Endothelial cell of umbilical vein (primary cell): ENCODE data around the gene LYPLAL1. TPM values are rescaled to one million over a fixed set of nuclear protein-coding genes. Genes with fewer than 3 reads are reported as not detected.
A peak's percentile ranks its signal among the peaks of the same experiment; 100 is the strongest.

Source experiments
- BruUV-seq: library from RNA; stranded (reverse); fragments of 400-500 nt; replicated peaks from 2 replicates; lab custom pipeline; 2021; lab: Mats Ljungman, UMichigan
- CTCF ChIA-PET: fragments of 300-600, 350-600 bp; sonication (Branson Sonifier 250); formaldehyde crosslinking; loops from one replicate; lab custom pipeline; 2021; ENCODE audit warnings: antibody characterized with exemption, inconsistent platforms; lab: Charles Lee
- POLR2A ChIA-PET: fragments of 300-600, 350-600 bp; sonication (Branson Sonifier 250); formaldehyde crosslinking; loops from one replicate; lab custom pipeline; 2021; ENCODE audit warnings: antibody characterized with exemption, inconsistent platforms; lab: Charles Lee
- DNase-seq: peaks from one replicate; pipeline ENCODE4 v3.0.0-alpha.2; 2011; ENCODE audit warnings: low read depth, low spot score
- FAIRE-seq: peaks from 2 replicates; lab custom pipeline; 2011; peaks lifted over from hg19 to GRCh38; lab: Jason Lieb, UNC
- H2AFZ ChIP-seq: 2 replicates; pipeline ENCODE4 v1.6.0; 2012; ENCODE audit warnings: low read depth, low read length, control low read depth, inconsistent platforms
- H3K27ac ChIP-seq: 2 replicates; pipeline ENCODE4 v1.5.1; 2011; ENCODE audit warnings: low read depth, mild to moderate bottlenecking, control low read depth, low read length, moderate library complexity; ENCODE audit not compliant: insufficient read depth
- H3K27me3 ChIP-seq, 2 experiments: 2 replicates each; pipeline versions ENCODE4 v1.6.0 to v1.6.1; 2011; ENCODE audit warnings: low read length in 2 of 2, mixed read lengths in 1 of 2; ENCODE audit not compliant: control insufficient read depth in 2 of 2, insufficient read depth in 2 of 2
- H3K36me3 ChIP-seq, 2 experiments: 2 replicates in 1 of 2; 3 replicates in 1 of 2; pipeline ENCODE4 v1.5.1; 2011; ENCODE audit warnings: low read length in 2 of 2, mild to moderate bottlenecking in 1 of 2, moderate library complexity in 1 of 2; ENCODE audit not compliant: control insufficient read depth in 2 of 2, insufficient read depth in 2 of 2; ENCODE audit errors: extremely low read depth in 1 of 2
- H3K4me1 ChIP-seq: 3 replicates; pipeline ENCODE4 v1.5.1; 2011; ENCODE audit warnings: mild to moderate bottlenecking, low read length; ENCODE audit not compliant: control insufficient read depth, insufficient read depth; ENCODE audit errors: extremely low read depth
- H3K4me2 ChIP-seq: 2 replicates; pipeline ENCODE4 v1.6.1; 2011; ENCODE audit warnings: low read length, control low read depth, mixed read lengths; ENCODE audit not compliant: insufficient read depth
- H3K4me3 ChIP-seq, 3 experiments: fragments of 200-600 bp in 1 of 3; sonication (generic), shearing (Covaris generic) in 1 of 3; replicated peaks in 1 of 3; 2 replicates each; pipeline ENCODE4 v1.5.1; 2011 to 2016; ENCODE audit warnings: control low read depth in 3 of 3, low read length in 3 of 3, mild to moderate bottlenecking in 2 of 3, inconsistent platforms in 1 of 3, low read depth in 1 of 3, moderate library complexity in 1 of 3; ENCODE audit not compliant: insufficient read depth in 1 of 3
- H3K79me2 ChIP-seq: 2 replicates; pipeline ENCODE4 v1.6.0; 2012; ENCODE audit warnings: low read length, inconsistent platforms; ENCODE audit not compliant: control insufficient read depth, insufficient read depth
- H3K9ac ChIP-seq: replicated peaks from 2 replicates; pipeline ENCODE3; 2011; ENCODE audit warnings: low read length, control low read depth; ENCODE audit not compliant: insufficient read depth; ENCODE audit errors: extremely low read depth
- H3K9me1 ChIP-seq: replicated peaks from 3 replicates; pipeline ENCODE4 v1.6.0; 2011; ENCODE audit warnings: mild to moderate bottlenecking, low read length; ENCODE audit not compliant: control insufficient read depth, insufficient read depth; ENCODE audit errors: extremely low read depth
- H3K9me3 ChIP-seq: replicated peaks from 2 replicates; pipeline ENCODE4 v1.5.1; 2012; ENCODE audit warnings: low read length, inconsistent platforms; ENCODE audit not compliant: control insufficient read depth, insufficient read depth
- H4K20me1 ChIP-seq: replicated peaks from 2 replicates; pipeline ENCODE3; 2011; ENCODE audit warnings: mild to moderate bottlenecking, low read length; ENCODE audit not compliant: control insufficient read depth, insufficient read depth; ENCODE audit errors: extremely low read depth
- EZH2 ChIP-seq: IDR thresholded peaks from 2 replicates; pipeline ENCODE4 v1.6.1; 2012; ENCODE audit warnings: borderline replicate concordance, low read depth, mild to moderate bottlenecking, moderate library complexity, low read length, inconsistent platforms; ENCODE audit not compliant: severe bottlenecking
- FOS ChIP-seq: IDR thresholded peaks from 2 replicates; pipeline ENCODE4 v1.6.1; 2011; ENCODE audit warnings: mild to moderate bottlenecking, low read length, moderate library complexity, borderline replicate concordance; ENCODE audit not compliant: insufficient read depth
- POLR2A ChIP-seq: IDR thresholded peaks from 2 replicates; pipeline ENCODE4 v1.6.1; 2012; ENCODE audit warnings: low read depth, mild to moderate bottlenecking, control low read depth, low read length
- POLR2AphosphoS5 ChIP-seq: IDR thresholded peaks from 2 replicates; pipeline ENCODE4 v1.6.1; 2012; ENCODE audit warnings: low read depth, mild to moderate bottlenecking, control low read depth, low read length, moderate library complexity; ENCODE audit not compliant: insufficient read depth
- dilution Hi-C: fragments of 300-500 bp; cut with MboI; formaldehyde crosslinking; loops from one replicate; pipeline ENCODE4 v1.15.0; 2019; ENCODE audit warnings: low sequenced_read_pairs; ENCODE audit not compliant: extremely low pct_ligation_motif_present
- intact Hi-C: fragments of 100-400 bp; cut with micrococcal nuclease; formaldehyde crosslinking; loops from one replicate; pipeline ENCODE4 v1.10.0; 2022
- polyA plus RNA-seq, 4 experiments: library from polyadenylated mRNA; depleted of rRNA in 3 of 4; stranded (reverse) in 3 of 4; unstranded in 1 of 4; fragments of >200 nt; gene quantifications; 2 replicates each; pipeline versions ENCODE4 v1.2.1 to v1.2.3, GENCODE V29; 2011 to 2012; ENCODE audit warnings: missing spikeins in 1 of 4
- total RNA-seq: library from RNA; stranded (reverse); gene quantifications from 2 replicates; pipeline ENCODE4 v1.2.3, GENCODE V29; 2021
- TF ChIP-seq, protein P1 (sequence below), 2 donors: IDR thresholded peaks; 1 replicate in 1 of 2; 2 replicates in 1 of 2; pipeline ENCODE4 v1.5.1; 2011; ENCODE audit warnings: low read length in 2 of 2, mild to moderate bottlenecking in 2 of 2, moderate library complexity in 2 of 2, control low read depth in 1 of 2, inconsistent platforms in 1 of 2, low read depth in 1 of 2; ENCODE audit not compliant: insufficient read depth in 1 of 2; ENCODE audit errors: extremely low read depth in 1 of 2

The LYPLAL1 gene
- total and polyA plus RNA-seq, 2 donors (not counting 3 experiments of a cell fraction or from before 2014, with no cell fraction given) = 7.4 to 25.4 TPM

DNA sequence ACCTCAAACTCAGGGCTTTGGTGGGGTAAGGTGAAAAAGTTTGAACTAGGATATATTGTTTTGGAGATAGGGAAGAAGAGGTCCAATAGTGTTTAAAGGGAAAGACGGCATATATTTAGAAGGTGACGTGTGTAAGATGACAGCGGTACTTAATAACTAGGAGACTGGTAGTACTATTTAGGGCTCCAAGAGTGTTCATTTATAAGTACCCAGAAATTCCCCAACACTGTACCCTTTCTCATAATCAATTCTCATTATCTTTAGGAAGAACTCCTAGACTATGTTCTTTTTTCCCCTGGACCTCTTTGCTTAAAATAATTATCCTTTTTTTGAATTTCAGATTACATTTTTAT lies 1.5 kb downstream of the LYPLAL1 start:
- Histone ChIP-seq H3K36me3 (no peaks in the 10 kb centered on the region), H3K27me3 (no peaks in the 10 kb centered on the region), H3K79me2 (peaks cover 19% of the 10 kb centered on the region), H3K4me2 (peak overlapping the region; percentile 99), H2AFZ (no peak overlapping the region), H3K4me1 (peaks cover 15% of the 10 kb centered on the region), H3K27ac (peak overlapping the region; percentile 80), H3K9me3 (no peaks in the 10 kb centered on the region), H3K9ac (peak overlapping the region; percentile 92), H3K4me3 (peak overlapping the region in 2 of 3 experiments; percentile 78 to 86), H3K9me1 (no peaks in the 10 kb centered on the region), H4K20me1 (no peaks in the 10 kb centered on the region)
- no peak for FAIRE-seq
- ChIA-PET CTCF (interaction anchor here (1.0 to 2.0 kb wide), 4 partner anchors 12 to 210 kb away, joined by 3 to 8 read pairs (median 3); no protein-coding TSS in a partner anchor), POLR2A (no interaction called here)
- peak; percentile 22 for TF ChIP-seq POLR2A
- no peak for TF ChIP-seq POLR2AphosphoS5
- intact Hi-C loops (loop anchor here (1.0 kb wide), 1 partner anchor 8 kb away; no protein-coding TSS in a partner anchor), dilution Hi-C loops (no loop called here)
- no TSS peak for BruUV-seq
- no peak for DNase-seq

DNA sequence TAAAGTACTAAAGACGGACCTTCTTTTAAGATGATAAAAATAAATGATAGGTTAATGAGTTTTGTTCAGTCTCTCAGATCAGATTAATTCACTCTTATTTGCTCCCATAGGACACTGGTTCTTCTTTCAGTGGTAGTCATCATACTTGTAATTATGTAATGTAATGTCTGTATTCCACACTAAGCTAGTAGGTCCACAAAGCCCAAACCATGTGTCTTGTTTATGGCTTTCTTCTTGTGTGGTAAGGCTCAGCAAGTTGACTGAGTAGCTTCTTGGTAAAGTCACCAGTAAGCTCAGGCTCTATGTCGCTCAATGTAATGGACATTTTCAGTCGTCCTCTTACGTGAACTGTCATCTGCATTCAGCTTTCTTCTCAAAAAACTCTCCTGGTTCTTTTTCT lies 2.5 kb downstream of the LYPLAL1 start:
- no peak overlapping the region for H3K9ac ChIP-seq
- CTCF ChIA-PET = interaction anchor here (1.4 kb wide), 1 partner anchor 12 kb away, joined by 3 read pairs; no protein-coding TSS in a partner anchor
- no peak overlapping the region for H3K4me2 ChIP-seq
- H3K9me1 ChIP-seq = no peaks in the 10 kb centered on the region
- no TSS peak for BruUV-seq
- H3K79me2 ChIP-seq = peaks cover 19% of the 10 kb centered on the region
- FAIRE-seq (no peak), DNase-seq (no peak)
- H3K27ac ChIP-seq = no peak overlapping the region
- no peak overlapping the region for H3K4me3 ChIP-seq
- H2AFZ ChIP-seq = no peak overlapping the region
- H4K20me1 ChIP-seq = no peaks in the 10 kb centered on the region
- TF ChIP-seq EZH2 (no peak), POLR2A (no peak), FOS (no peak)
- TF ChIP-seq, protein P1, sequence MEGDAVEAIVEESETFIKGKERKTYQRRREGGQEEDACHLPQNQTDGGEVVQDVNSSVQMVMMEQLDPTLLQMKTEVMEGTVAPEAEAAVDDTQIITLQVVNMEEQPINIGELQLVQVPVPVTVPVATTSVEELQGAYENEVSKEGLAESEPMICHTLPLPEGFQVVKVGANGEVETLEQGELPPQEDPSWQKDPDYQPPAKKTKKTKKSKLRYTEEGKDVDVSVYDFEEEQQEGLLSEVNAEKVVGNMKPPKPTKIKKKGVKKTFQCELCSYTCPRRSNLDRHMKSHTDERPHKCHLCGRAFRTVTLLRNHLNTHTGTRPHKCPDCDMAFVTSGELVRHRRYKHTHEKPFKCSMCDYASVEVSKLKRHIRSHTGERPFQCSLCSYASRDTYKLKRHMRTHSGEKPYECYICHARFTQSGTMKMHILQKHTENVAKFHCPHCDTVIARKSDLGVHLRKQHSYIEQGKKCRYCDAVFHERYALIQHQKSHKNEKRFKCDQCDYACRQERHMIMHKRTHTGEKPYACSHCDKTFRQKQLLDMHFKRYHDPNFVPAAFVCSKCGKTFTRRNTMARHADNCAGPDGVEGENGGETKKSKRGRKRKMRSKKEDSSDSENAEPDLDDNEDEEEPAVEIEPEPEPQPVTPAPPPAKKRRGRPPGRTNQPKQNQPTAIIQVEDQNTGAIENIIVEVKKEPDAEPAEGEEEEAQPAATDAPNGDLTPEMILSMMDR (IDR thresholded peaks at IDR 0.05; ENCODE audit: extremely low read depth in 1 of 2, insufficient read depth in 1 of 2, low read depth in 1 of 2, low read length in 2 of 2) = no peak
- intact Hi-C loops = no loop called here
- dilution Hi-C loops = no loop called here
- no peaks in the 10 kb centered on the region for H3K9me3 ChIP-seq
- H3K27me3 ChIP-seq = no peaks in the 10 kb centered on the region
- H3K36me3 ChIP-seq = no peaks in the 10 kb centered on the region
- POLR2A ChIA-PET = no interaction called here
- H3K4me1 ChIP-seq = peaks cover 15% of the 10 kb centered on the region
